ENCODE data around the gene THSD4.

Gene THSD4

DNA sequence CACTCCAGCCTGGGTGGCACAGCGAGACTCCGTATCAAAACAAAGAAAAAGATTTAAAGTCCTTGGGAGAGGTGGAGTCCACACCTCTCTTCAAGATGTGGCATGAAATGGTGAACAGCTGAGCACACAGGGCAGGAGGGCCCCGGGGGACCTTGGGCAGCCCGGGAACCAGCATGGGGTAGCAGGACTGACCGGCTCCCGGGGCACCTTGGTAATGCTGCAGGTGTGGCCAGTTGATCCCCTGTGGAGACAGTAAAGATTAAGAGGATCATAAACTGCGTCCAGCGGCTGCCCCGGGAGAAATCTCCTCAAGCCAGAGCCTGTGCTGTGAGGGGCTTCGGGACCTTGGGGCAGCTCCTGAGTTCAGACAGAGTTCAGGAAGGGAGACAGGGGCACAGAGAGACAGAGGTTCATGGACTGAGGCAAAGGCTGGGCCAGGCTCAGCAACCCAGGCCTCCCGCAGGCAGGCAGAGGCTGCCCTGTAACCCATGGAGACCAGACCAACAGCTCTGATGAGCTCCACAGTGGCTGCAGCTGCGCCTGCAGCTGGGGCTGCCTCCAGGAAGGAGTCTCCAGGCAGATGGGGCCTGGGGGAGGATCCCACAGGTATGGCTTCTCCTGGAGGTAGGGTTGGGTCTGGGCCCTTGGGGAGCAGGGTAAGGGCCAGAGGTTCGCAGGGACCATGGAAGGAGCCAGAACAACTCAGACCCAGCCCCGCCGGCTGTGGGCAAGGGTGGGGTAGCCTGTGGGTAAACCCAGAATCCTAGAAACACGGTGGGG is 695.2 kb downstream of the THSD4 start, which contains the start of gene NR2E3:
Gene NR2E3 (plus strand): TSS at position 299 of the 780 bp plus-strand sequence. CDS start 190 bp downstream, at position 489.
- no peak for DNase-seq (ENCODE audit: low read depth)

GRCh38 chr15:71811036-71811736 is 695.9 kb downstream of the THSD4 start:
- DNase-seq (ENCODE audit: low read depth) = no peak

DNA sequence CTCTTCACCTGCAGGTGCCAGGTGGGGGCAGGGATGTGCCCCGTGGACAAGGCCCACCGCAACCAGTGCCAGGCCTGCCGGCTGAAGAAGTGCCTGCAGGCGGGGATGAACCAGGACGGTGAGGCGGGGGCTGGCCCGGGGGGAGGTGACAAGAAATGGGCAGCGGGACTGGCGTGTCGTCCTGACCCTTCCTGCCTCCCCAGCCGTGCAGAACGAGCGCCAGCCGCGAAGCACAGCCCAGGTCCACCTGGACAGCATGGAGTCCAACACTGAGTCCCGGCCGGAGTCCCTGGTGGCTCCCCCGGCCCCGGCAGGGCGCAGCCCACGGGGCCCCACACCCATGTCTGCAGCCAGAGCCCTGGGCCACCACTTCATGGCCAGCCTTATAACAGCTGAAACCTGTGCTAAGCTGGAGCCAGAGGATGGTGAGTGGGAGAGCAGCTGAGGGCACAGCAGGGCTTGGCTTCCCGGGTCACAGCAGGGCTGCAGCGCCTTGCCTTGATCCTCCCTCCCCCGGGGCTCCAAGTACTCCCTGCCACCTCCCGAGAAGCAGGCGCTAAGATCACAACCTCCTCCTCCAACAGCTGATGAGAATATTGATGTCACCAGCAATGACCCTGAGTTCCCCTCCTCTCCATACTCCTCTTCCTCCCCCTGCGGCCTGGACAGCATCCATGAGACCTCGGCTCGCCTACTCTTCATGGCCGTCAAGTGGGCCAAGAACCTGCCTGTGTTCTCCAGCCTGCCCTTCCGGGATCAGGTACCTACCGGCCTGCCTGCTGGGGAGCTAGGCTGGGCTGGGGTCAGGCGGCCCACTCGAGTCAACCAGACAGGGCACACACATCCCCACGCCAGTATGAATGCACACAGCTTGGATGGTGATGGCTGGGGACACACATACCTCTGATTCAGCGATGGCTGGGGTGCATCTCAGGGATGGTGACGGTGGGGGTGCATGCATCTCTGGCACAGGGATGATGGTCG is 696.8 kb downstream of the THSD4 start:
- DNase-seq (ENCODE audit: low read depth) = no peak

GRCh38 chr15:71812966-71813722 is 697.9 kb downstream of the THSD4 start:
- DNase-seq (ENCODE audit: low read depth) = no peak

- no peak for DNase-seq (ENCODE audit: low read depth)
Observed at GRCh38 chr15:71813723-71814470, 698.6 kb downstream of the THSD4 start.

DNA sequence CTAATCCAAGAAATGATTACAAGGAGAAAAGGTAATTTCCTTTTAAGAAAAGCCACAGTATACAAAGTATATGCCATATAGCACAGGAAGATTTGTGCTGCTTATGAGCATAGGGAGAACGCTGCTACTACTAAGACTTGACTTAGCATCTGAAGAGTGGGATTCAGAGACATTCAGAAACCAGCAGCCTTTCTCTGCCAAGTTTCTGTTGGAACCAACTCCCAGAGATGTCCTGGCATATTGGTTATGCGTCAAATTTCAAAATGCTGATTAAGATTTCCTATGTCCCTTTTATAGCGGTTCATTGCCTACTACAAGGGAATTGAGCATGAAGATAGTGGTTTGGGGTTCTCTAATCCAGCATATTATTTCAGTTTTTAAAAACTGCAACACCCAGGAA is 700.0 kb downstream of the THSD4 start:
- no peak for DNase-seq (ENCODE audit: low read depth)

GRCh38 chr15:71817351-71817750 is 702.1 kb downstream of the THSD4 start:
- DNase-seq (ENCODE audit: low read depth) = no peak

DNA sequence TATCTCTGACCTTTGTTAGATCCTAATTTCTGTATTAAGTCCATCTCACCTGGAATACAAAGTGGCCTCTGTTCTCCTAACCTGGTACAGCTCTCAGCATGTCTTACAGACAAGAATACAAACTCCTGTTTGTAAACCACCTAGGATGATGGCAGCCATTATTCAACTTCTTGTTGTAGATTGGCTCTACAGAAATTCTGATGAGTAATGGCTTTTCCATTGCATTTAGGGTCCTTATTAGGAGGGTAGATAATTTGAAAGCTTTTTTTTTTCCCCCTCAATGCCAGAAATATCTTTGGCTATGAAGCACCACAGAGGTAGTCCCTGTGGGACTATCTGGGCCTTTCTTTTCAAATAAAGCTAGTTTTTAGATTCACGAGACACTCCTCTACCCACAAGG is 704.9 kb downstream of the THSD4 start:
- DNase-seq (ENCODE audit: low read depth) = no peak

DNA sequence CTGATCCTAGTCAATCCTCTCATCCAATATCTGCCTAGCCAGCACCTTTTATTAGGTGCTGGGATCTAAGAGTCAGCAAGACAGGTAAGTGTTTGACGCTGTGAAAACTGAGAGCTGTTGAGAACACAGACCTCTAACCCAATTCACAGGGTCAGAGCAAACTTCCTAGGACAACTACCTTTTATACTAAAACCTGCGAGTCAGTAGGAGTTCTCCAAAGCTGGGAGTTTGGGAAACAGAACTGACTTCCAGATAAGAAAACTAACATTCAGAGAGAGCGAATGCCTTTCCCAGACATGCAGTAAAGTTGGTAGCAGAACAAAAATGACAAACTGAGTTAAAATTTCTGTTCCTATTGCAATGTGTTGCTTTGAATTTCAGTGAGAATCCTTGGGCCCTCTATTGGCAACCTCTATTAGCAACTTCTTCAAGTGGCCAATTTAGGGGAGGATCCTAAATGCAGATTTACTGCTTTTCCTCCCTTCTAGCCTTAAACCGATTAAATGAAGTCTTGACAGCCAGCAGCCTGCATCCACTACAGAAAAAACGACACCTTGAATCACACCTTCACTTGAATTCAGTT is 706.4 kb downstream of the THSD4 start:
- no peak for DNase-seq (ENCODE audit: low read depth)

- DNase-seq (ENCODE audit: low read depth) = no peak
Observed at GRCh38 chr15:71822890-71823630, 707.8 kb downstream of the THSD4 start.

DNA sequence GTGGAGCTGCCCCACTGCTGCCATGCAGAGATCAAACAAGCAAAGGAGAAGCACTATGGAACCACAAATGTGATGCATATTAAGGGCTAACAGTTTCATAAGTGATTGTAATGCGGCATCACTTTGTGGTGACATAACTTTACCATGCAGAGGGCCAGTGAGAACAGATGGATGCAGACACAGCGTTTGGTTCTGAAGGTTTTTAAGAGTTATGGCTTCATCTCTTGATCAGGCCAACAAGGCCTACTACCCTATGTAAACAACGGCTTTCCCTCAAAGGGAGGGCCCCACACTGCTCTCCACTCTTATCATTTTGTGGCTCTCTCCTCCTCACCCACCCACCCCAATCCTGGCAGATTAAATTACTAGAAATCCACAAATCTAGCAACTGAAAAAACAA is 708.5 kb downstream of the THSD4 start:
- DNase-seq (ENCODE audit: low read depth) = no peak

- DNase-seq (ENCODE audit: low read depth) = no peak
Observed at GRCh38 chr15:71825021-71825730, 709.9 kb downstream of the THSD4 start.

- no peak for DNase-seq (ENCODE audit: low read depth)
Observed at GRCh38 chr15:71826196-71826595, 710.9 kb downstream of the THSD4 start.

DNA sequence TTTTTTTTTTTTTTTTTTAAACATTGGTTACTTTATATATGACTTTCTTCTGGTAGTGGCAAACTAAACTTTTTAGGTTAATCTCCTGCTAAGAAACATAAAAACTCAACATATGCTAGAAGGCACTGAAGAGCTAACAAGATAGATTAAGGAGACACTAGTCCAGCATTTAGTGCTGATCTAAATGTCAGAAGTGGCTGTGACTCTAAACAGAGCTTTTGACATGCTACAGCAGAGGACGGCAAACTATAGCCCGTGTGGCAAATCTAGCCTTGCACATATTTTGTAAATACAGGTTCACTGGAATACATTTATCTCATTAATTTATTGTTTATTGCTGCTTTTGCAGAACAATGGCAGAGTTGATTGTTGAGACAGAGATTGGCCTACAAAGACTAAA is 715.7 kb downstream of the THSD4 start:
- no peak for DNase-seq (ENCODE audit: low read depth)
